Activated CD4-positive, alpha-beta memory T cell treated with anti-CD3 and anti-CD28 coated beads, Interleukin-2, amount 10 ng/mL, durations not matched to agents 7 days and 5 days (primary cell): ENCODE measurements around the gene DRC7. TPM values are rescaled to one million over a fixed set of nuclear protein-coding genes. Genes with fewer than 3 reads are reported as not detected.
A peak's percentile ranks its signal among the peaks of the same experiment; 100 is the strongest.

Experiments used
- CTCF ChIA-PET: fragments of 350-600 bp; sonication (Branson Sonifier 250); formaldehyde crosslinking; loops from one replicate; lab custom pipeline; 2021; ENCODE audit warnings: antibody characterized with exemption, inconsistent platforms; lab: Charles Lee
- POLR2A ChIA-PET: fragments of 350-600 bp; sonication (Branson Sonifier 250); formaldehyde crosslinking; loops from one replicate; lab custom pipeline; 2021; ENCODE audit warnings: antibody characterized with exemption; lab: Charles Lee
- DNase-seq: peaks from one replicate; pipeline ENCODE4 v3.0.0-alpha.2; 2020
- H3K27ac Mint-ChIP-seq: one replicate; pipeline ENCODE4 v1.8.0; 2021; ENCODE audit warnings: mild to moderate bottlenecking, mixed read lengths
- H3K27me3 Mint-ChIP-seq: one replicate; pipeline ENCODE4 v1.8.0; 2021; ENCODE audit warnings: mixed read lengths
- H3K36me3 Mint-ChIP-seq: one replicate; pipeline ENCODE4 v1.8.0; 2021; ENCODE audit warnings: low read depth, mixed read lengths
- H3K4me1 Mint-ChIP-seq: one replicate; pipeline ENCODE4 v1.8.0; 2021; ENCODE audit warnings: mixed read lengths
- H3K4me3 Mint-ChIP-seq: one replicate; pipeline ENCODE4 v1.8.0; 2021; ENCODE audit warnings: mild to moderate bottlenecking, mixed read lengths
- H3K9me3 Mint-ChIP-seq: one replicate; pipeline ENCODE4 v1.8.0; 2021; ENCODE audit warnings: mixed read lengths
- total RNA-seq, 2 experiments: library from RNA; stranded (reverse); gene quantifications; one replicate each; pipeline ENCODE4 v1.2.3, GENCODE V29; 2021

The DRC7 gene
- total RNA-seq, 2 experiments from 2014 or later, result not detected

DNA sequence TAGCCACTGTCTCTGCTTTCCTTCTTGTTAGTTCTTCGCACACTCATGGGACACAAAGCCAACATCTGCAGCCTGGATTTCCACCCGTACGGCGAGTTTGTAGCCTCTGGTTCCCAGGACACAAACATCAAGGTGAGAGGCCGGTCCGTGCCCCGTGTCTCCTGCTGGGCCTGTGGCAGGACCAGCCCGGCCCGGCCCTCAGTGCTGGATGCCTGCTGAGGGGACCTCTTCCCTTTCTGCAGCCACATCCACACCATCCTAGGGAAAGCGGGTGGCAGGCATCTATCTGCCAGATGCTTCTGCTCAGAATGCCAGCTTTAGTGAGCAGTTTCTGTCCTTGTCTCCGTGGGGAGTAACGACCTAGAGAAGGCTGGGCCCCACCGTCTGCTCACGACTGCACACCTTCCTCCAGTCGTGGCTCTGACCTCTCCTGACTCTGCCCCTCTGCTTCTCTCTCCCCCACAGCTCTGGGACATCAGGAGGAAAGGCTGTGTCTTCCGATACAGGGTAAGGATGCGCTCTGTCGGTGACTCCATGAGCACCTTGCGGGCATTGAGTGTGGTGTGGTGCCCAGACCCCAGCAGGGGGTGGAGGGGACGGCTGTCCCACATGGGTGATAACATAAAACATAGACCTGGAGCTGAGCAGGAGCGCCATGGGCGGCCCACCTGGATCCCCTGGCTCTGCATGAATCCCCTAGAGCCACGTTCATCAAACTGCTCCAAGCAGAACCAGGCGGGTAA, 56.4 kb downstream of the DRC7 start:
- H3K9me3 Mint-ChIP-seq, result no peaks in the 10 kb centered on the region
- peaks cover 2% of the 10 kb centered on the region for H3K4me1 Mint-ChIP-seq
- H3K27ac Mint-ChIP-seq, result no peak overlapping the region
- no peak overlapping the region for H3K4me3 Mint-ChIP-seq
- POLR2A ChIA-PET, result no interaction called here
- H3K36me3 Mint-ChIP-seq, result no peaks in the 10 kb centered on the region
- no peaks in the 10 kb centered on the region for H3K27me3 Mint-ChIP-seq
- CTCF ChIA-PET, result no interaction called here
- DNase-seq, result no peak

- no peak for DNase-seq
- Mint-ChIP-seq H3K36me3 (no peaks in the 10 kb centered on the region), H3K4me1 (peaks cover 2% of the 10 kb centered on the region), H3K27ac (no peak overlapping the region), H3K4me3 (no peak overlapping the region), H3K27me3 (no peaks in the 10 kb centered on the region), H3K9me3 (no peaks in the 10 kb centered on the region)
- CTCF ChIA-PET, result no interaction called here
- POLR2A ChIA-PET, result no interaction called here
Observed at GRCh38 chr16:57751539-57752202, 57.1 kb downstream of the DRC7 start.

GRCh38 chr16:57752203-57752580, 57.6 kb downstream of the DRC7 start:
- H3K9me3 Mint-ChIP-seq, result no peaks in the 10 kb centered on the region
- CTCF ChIA-PET, result no interaction called here
- H3K27ac Mint-ChIP-seq, result no peak overlapping the region
- no peaks in the 10 kb centered on the region for H3K27me3 Mint-ChIP-seq
- no peak overlapping the region for H3K4me3 Mint-ChIP-seq
- POLR2A ChIA-PET, result no interaction called here
- H3K4me1 Mint-ChIP-seq, result peaks cover 2% of the 10 kb centered on the region
- H3K36me3 Mint-ChIP-seq, result no peaks in the 10 kb centered on the region
- DNase-seq, result no peak

DNA sequence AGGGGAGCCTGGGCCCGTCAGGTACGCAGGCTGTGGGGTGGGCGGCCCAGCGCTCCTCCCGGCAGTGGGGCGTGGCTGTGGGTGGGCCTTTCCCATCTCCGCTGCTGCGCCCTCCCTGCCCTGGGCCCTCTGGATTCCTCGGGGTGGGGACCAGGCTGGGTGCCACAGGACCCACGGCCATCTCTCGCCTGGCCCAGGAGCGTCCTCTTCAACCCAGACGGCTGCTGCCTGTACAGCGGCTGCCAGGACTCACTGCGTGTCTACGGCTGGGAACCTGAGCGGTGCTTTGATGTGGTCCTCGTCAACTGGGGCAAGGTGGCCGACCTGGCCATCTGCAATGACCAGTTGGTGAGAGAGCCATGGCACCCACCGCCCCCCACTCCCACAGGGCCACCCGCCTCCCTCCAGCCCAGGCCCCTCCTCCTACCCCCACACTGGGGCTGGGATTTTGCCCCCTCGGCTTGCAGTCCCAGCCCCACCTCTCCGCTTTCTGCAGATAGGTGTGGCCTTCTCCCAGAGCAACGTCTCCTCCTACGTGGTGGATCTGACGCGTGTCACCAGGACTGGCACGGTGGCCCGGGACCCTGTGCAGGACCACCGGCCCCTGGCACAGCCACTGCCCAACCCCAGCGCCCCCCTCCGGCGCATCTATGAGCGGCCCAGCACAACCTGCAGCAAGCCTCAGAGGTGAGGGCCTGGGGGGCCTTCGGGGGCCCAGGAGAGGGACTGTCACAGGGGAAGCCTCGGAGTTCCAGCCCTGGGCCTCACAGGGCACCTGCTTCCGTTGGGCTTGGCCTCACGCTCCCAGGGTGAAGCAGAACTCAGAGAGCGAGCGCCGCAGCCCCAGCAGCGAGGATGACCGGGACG, 58.2 kb downstream of the DRC7 start:
- ChIA-PET CTCF (no interaction called here), POLR2A (no interaction called here)
- H3K27me3 Mint-ChIP-seq, result no peaks in the 10 kb centered on the region
- H3K9me3 Mint-ChIP-seq, result no peaks in the 10 kb centered on the region
- H3K4me3 Mint-ChIP-seq, result no peak overlapping the region
- no peak for DNase-seq
- H3K27ac Mint-ChIP-seq, result no peak overlapping the region
- peaks cover 2% of the 10 kb centered on the region for H3K4me1 Mint-ChIP-seq
- H3K36me3 Mint-ChIP-seq, result no peaks in the 10 kb centered on the region

DNA sequence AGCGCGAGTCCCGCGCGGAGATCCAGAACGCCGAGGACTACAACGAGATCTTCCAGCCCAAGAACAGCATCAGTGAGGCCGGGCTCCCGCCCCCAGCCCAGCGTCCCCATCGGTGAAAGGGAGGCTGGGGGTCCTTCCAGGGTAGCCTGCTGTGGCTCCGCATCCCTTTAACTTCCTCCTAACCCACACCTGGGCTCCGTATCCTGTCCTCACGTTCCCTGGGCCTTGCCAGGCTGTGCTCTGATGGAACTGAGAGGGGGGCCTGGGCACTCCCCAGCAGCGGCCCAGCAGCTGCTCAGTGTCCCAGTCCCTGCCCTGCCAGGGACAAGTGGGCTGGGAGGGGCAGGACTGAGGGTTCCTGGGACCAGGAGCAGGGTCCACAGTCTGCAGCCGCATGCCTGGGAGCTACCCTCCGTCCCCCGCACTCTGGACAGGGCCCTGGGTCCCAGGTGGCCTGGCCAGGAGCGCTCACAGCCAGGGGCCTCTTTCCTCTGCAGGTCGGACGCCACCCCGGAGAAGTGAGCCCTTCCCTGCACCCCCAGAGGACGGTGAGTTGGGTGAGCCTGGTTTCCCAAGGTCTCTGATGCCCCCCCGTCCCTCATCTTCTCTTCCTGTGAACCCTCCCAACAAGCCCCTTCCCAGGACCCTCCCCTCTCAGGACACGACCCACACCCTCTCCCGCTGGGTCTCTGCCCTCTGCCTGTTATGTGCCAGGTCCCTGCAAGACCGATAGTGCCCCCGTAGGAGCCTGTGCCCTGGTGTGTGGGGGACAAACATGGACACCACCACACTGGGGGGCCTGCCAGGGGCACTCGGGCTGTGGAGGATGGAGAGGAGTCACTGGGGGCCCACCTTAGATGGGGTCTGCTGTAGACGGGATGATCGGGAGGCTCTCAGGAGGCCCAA, 59.1 kb downstream of the DRC7 start:
- DNase-seq, result no peak
- H3K4me3 Mint-ChIP-seq, result no peak overlapping the region
- H3K27me3 Mint-ChIP-seq, result no peaks in the 10 kb centered on the region
- H3K27ac Mint-ChIP-seq, result no peak overlapping the region
- no peaks in the 10 kb centered on the region for H3K9me3 Mint-ChIP-seq
- ChIA-PET CTCF (interaction anchor here (1.3 kb wide), 1 partner anchor 12 kb away, joined by 3 read pairs; no protein-coding TSS in a partner anchor), POLR2A (no interaction called here)
- no peaks in the 10 kb centered on the region for H3K36me3 Mint-ChIP-seq
- peaks cover 2% of the 10 kb centered on the region for H3K4me1 Mint-ChIP-seq

- ChIA-PET CTCF (interaction anchor here (1.3 to 1.7 kb wide), 2 partner anchors 11 to 178 kb away, joined by 3 to 4 read pairs; no protein-coding TSS in a partner anchor), POLR2A (no interaction called here)
- Mint-ChIP-seq H3K36me3 (no peaks in the 10 kb centered on the region), H3K4me3 (no peak overlapping the region), H3K4me1 (peaks cover 2% of the 10 kb centered on the region), H3K9me3 (no peaks in the 10 kb centered on the region), H3K27me3 (no peaks in the 10 kb centered on the region), H3K27ac (no peak overlapping the region)
- no peak for DNase-seq
Observed at GRCh38 chr16:57754354-57755060, 59.9 kb downstream of the DRC7 start.

GRCh38 chr16:57755061-57755684, 60.6 kb downstream of the DRC7 start:
- Mint-ChIP-seq H3K27me3 (no peaks in the 10 kb centered on the region), H3K4me3 (no peak overlapping the region), H3K4me1 (no peaks in the 10 kb centered on the region), H3K9me3 (no peaks in the 10 kb centered on the region), H3K27ac (no peak overlapping the region), H3K36me3 (no peaks in the 10 kb centered on the region)
- POLR2A ChIA-PET, result no interaction called here
- no peak for DNase-seq
- CTCF ChIA-PET, result interaction anchor here (1.7 kb wide), 1 partner anchor 179 kb away, joined by 4 read pairs; no protein-coding TSS in a partner anchor

DNA sequence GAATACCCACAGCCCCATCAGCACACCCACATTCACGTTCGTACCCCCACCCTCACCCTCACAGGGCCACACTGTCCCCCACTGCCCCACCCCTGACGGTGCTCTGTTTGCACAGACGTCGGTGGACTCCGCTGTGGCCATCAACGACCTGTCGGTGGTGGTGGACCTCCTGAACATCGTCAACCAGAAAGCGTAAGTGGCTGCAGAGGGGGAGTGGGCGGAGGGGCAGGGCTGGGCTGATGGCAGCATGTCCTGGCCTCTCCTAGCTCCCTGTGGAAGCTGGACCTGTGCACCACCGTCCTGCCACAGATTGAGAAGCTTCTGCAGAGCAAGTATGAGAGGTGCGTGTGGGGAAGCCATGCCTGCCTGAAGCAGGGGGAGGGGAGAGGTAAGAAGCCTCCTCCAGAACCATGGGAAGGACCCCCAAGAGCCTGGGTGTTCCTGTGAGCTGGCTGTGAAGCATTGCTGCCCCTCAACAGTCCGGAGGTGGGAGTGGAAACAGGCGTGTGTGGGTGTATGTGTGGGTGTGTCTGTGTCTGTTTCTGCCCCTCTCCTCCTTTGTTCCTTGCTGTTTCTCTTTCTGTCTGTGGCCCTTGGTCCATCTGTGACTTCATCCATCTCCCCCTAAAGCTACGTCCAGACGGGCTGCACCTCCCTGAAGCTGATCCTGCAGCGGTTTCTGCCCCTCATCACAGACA, 61.3 kb downstream of the DRC7 start:
- ChIA-PET CTCF (interaction anchor here (1.1 to 2.5 kb wide), 3 partner anchors 9 to 180 kb away, joined by 3 to 12 read pairs (median 4); partner anchors contain the start of gene KATNB1), POLR2A (no interaction called here)
- Mint-ChIP-seq H3K36me3 (no peaks in the 10 kb centered on the region), H3K27me3 (no peaks in the 10 kb centered on the region), H3K27ac (no peak overlapping the region), H3K4me1 (no peaks in the 10 kb centered on the region), H3K4me3 (no peak overlapping the region), H3K9me3 (no peaks in the 10 kb centered on the region)
- no peak for DNase-seq

DNA sequence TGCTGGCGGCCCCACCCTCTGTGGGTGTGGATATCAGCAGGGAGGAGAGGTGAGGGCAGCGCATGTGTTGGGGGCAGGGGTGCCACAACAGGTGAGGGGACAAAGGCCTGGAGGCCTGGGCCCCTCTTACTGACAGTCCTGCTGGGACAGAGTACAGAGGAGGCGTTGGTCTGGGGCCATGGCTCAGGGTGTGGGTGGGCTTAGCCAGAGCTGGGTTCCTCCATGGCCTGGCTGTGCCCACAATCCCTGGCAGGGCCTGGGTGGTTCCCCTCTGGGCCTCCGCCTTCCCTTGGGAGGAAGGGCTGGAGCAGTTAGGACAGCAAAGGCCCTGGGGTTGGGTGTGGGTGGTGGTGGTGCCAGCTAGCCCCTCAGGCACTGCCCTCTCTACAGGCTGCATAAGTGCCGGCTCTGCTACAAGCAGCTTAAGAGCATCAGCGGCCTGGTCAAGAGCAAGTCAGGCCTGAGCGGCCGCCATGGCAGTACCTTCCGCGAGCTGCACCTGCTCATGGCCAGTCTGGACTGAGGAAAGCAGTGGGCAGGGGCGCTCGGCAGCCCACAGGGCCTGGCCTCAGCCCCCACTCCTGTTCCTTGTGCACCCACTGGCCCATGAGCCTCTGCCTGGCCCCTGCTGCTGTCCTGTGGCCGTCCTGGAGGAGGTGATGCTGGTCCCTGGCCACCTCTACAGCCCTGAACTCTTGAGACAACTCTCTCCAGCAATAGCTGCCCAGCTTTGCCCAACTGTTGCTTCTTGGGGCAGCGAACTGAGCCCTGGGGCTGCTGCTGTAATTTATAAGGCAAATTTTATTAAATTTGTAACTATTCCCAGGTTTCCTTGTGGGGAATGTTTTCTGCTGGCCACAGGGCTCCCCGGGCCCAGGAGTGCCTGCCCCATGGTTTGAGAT, 62.1 kb downstream of the DRC7 start:
- ChIA-PET CTCF (interaction anchor here (0.9 to 2.5 kb wide), 11 partner anchors 10 to 371 kb away, joined by 3 to 12 read pairs (median 4); partner anchors contain the start of gene KATNB1), POLR2A (no interaction called here)
- no peak overlapping the region for H3K4me3 Mint-ChIP-seq
- no peaks in the 10 kb centered on the region for H3K4me1 Mint-ChIP-seq
- H3K9me3 Mint-ChIP-seq, result no peaks in the 10 kb centered on the region
- no peak overlapping the region for H3K27ac Mint-ChIP-seq
- no peaks in the 10 kb centered on the region for H3K27me3 Mint-ChIP-seq
- DNase-seq, result no peak
- H3K36me3 Mint-ChIP-seq, result no peaks in the 10 kb centered on the region

GRCh38 chr16:57757326-57757786, 62.8 kb downstream of the DRC7 start:
- DNase-seq, result peak; percentile 91
- Mint-ChIP-seq H3K27ac (no peak overlapping the region), H3K36me3 (no peaks in the 10 kb centered on the region), H3K4me3 (no peak overlapping the region), H3K27me3 (no peaks in the 10 kb centered on the region), H3K4me1 (no peaks in the 10 kb centered on the region), H3K9me3 (no peaks in the 10 kb centered on the region)
- ChIA-PET POLR2A (interaction anchor here (0.9 kb wide), 1 partner anchor 9 kb away, joined by 3 read pairs; no protein-coding TSS in a partner anchor), CTCF (interaction anchor here (0.6 to 2.5 kb wide), 14 partner anchors 13 to 370 kb away, joined by 3 to 12 read pairs (median 3); partner anchors contain the start of gene KATNB1)
